HG03571 (cell line): ENCODE results near the gene B3GAT2.
"Not testable (repeated sequence)": the region's sequence is repeated elsewhere in the genome, so short reads cannot be mapped to it uniquely, and the experiment has no call there.

ENCODE experiments used
- ATAC-seq: cut with Tn5 transposase; IDR thresholded peaks from one replicate; pipeline ENCODE4 v1.9.1; 2021; ENCODE audit not compliant: unreplicated experiment

The B3GAT2 gene

GRCh38 chr6:70956451-70957283 is at the start of gene B3GAT2:
Gene B3GAT2 (minus strand): TSS chr6:70957060. CDS start chr6:70956429, 631 bp downstream.
- ATAC-seq, result no peak

GRCh38 chr6:70998148-70998547 is 41.3 kb upstream of the B3GAT2 start:
- ATAC-seq, result no peak

- ATAC-seq, result no peak
Observed at GRCh38 chr6:70997379-70997778, 40.5 kb upstream of the B3GAT2 start.

- ATAC-seq, result no peak
Observed at GRCh38 chr6:70996106-70996505, 39.2 kb upstream of the B3GAT2 start.

- no peak for ATAC-seq
Observed at GRCh38 chr6:70995411-70995810, 38.6 kb upstream of the B3GAT2 start.

- ATAC-seq, result no peak
Observed at GRCh38 chr6:70991253-70991652, 34.4 kb upstream of the B3GAT2 start.

- no peak for ATAC-seq
Observed at GRCh38 chr6:70985156-70985555, 28.3 kb upstream of the B3GAT2 start.

GRCh38 chr6:70982747-70983146 is 25.9 kb upstream of the B3GAT2 start:
- no peak for ATAC-seq

GRCh38 chr6:70980727-70981126 is 23.9 kb upstream of the B3GAT2 start:
- no peak for ATAC-seq

- ATAC-seq, result no peak
Observed at GRCh38 chr6:70973604-70974003, 16.7 kb upstream of the B3GAT2 start.

GRCh38 chr6:70967049-70967448 is 10.2 kb upstream of the B3GAT2 start:
- ATAC-seq, result no peak

- no peak for ATAC-seq
Observed at GRCh38 chr6:70957284-70957617, 391 bp upstream of the B3GAT2 start.

GRCh38 chr6:70956191-70956450 is 739 bp downstream of the B3GAT2 start:
- no peak for ATAC-seq

- peak; percentile 96 for ATAC-seq
Observed at GRCh38 chr6:70955441-70956190, 1.2 kb downstream of the B3GAT2 start.

GRCh38 chr6:70954750-70955149 is 2.1 kb downstream of the B3GAT2 start:
- ATAC-seq, result no peak

- ATAC-seq, result no peak
Observed at GRCh38 chr6:70954176-70954575, 2.7 kb downstream of the B3GAT2 start.

GRCh38 chr6:70952608-70953165 is 4.2 kb downstream of the B3GAT2 start:
- no peak for ATAC-seq

- not testable (repeated sequence) for ATAC-seq
Observed at GRCh38 chr6:70944321-70944720, 12.5 kb downstream of the B3GAT2 start.

GRCh38 chr6:70933853-70934252 is 23.0 kb downstream of the B3GAT2 start:
- no peak for ATAC-seq

- no peak for ATAC-seq
Observed at GRCh38 chr6:70905742-70906141, 51.1 kb downstream of the B3GAT2 start.

- no peak for ATAC-seq
Observed at GRCh38 chr6:70903665-70904452, 53.0 kb downstream of the B3GAT2 start.

- no peak for ATAC-seq
Observed at GRCh38 chr6:70901324-70901723, 55.5 kb downstream of the B3GAT2 start.
